OCI-LY7 (cell line): ENCODE results near the gene CDKAL1.

ENCODE experiments used
- EZH2phosphoT487 ChIP-seq: fragments of 200-600 bp; sonication (generic); IDR thresholded peaks from 2 replicates; pipeline ENCODE4 v1.6.1; 2018; ENCODE audit warnings: low read depth, borderline replicate concordance, mild to moderate bottlenecking, mixed run types, antibody characterized with exemption, low read length, moderate library complexity, mixed read lengths
- TF ChIP-seq, protein P1 (sequence below): fragments of 200-600 bp; sonication (generic); conservative IDR thresholded peaks from 2 replicates; pipeline ENCODE4 v1.5.1; 2014; ENCODE audit warnings: mild to moderate bottlenecking, antibody characterized with exemption, low read length, moderate library complexity, mixed read lengths

DNA sequence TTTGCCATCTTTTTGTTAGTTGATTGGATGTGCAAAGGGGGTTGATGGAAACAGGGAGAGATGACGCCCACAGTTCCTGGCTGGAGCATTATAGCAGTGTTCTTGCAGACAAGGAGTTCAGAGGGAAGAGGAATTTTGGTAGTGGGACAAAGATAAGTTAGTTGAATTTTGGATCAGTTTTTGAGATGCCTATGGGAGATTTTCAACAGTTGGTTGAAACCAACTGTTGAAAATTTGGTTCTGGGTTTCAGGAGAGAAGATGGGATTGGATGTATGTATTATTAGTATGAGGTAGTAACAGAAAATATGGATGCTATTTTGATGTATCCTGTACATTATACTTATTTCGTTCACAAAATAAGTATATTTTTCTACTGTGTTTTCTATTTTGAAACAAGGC lies 274.2 kb downstream of the CDKAL1 start:
- TF ChIP-seq EZH2phosphoT487 = no peak
- TF ChIP-seq, protein P1, sequence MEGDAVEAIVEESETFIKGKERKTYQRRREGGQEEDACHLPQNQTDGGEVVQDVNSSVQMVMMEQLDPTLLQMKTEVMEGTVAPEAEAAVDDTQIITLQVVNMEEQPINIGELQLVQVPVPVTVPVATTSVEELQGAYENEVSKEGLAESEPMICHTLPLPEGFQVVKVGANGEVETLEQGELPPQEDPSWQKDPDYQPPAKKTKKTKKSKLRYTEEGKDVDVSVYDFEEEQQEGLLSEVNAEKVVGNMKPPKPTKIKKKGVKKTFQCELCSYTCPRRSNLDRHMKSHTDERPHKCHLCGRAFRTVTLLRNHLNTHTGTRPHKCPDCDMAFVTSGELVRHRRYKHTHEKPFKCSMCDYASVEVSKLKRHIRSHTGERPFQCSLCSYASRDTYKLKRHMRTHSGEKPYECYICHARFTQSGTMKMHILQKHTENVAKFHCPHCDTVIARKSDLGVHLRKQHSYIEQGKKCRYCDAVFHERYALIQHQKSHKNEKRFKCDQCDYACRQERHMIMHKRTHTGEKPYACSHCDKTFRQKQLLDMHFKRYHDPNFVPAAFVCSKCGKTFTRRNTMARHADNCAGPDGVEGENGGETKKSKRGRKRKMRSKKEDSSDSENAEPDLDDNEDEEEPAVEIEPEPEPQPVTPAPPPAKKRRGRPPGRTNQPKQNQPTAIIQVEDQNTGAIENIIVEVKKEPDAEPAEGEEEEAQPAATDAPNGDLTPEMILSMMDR = no peak
